GM10248 (cell line): ENCODE results near the gene PARP2.

Source experiments
- CTCF ChIA-PET: fragments of 300-600 bp; sonication (Branson Sonifier 250); formaldehyde crosslinking; extraction: SDS; loops from one replicate; lab custom pipeline; 2021; ENCODE audit warnings: antibody characterized with exemption; lab: Yijun Ruan, JAX
- POLR2A ChIA-PET: fragments of 350-650 bp; sonication (Branson Sonifier 250); formaldehyde crosslinking; extraction: SDS; loops from one replicate; lab custom pipeline; 2020; ENCODE audit warnings: antibody characterized with exemption; lab: Yijun Ruan, JAX
- DNase-seq: peaks from one replicate; pipeline ENCODE4 v3.0.0; 2012; ENCODE audit errors: extremely low spot score
- TF ChIP-seq, protein P1 (sequence below): IDR thresholded peaks from 2 replicates; pipeline ENCODE4 v1.5.1; 2012; ENCODE audit warnings: mild to moderate bottlenecking, low read depth; ENCODE audit errors: extremely low read depth, missing control alignments, control extremely low read depth

Gene PARP2

DNA sequence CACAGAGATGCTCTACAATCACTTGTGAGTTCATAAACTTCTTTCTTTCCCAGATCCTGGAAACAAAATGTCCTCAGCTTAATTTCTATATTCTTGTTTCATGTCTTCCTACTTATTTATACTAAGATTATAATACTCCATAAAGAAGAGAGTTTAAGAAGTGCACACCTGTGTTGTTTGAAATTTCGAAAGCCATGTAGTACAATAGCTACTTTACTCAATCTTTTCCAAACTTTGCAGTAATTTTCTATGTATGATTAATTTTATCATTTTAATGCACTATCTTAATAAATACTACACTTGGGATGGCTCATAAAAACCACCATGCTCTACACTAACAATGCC is 37.4 kb upstream of the PARP2 start:
- DNase-seq: no peak
- TF ChIP-seq, protein P1, sequence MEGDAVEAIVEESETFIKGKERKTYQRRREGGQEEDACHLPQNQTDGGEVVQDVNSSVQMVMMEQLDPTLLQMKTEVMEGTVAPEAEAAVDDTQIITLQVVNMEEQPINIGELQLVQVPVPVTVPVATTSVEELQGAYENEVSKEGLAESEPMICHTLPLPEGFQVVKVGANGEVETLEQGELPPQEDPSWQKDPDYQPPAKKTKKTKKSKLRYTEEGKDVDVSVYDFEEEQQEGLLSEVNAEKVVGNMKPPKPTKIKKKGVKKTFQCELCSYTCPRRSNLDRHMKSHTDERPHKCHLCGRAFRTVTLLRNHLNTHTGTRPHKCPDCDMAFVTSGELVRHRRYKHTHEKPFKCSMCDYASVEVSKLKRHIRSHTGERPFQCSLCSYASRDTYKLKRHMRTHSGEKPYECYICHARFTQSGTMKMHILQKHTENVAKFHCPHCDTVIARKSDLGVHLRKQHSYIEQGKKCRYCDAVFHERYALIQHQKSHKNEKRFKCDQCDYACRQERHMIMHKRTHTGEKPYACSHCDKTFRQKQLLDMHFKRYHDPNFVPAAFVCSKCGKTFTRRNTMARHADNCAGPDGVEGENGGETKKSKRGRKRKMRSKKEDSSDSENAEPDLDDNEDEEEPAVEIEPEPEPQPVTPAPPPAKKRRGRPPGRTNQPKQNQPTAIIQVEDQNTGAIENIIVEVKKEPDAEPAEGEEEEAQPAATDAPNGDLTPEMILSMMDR: no peak
- ChIA-PET POLR2A (no interaction called here), CTCF (interaction anchor here (0.6 to 2.7 kb wide), 9 partner anchors 10 to 304 kb away, joined by 3 to 13 read pairs (median 3); no protein-coding TSS in a partner anchor)

DNA sequence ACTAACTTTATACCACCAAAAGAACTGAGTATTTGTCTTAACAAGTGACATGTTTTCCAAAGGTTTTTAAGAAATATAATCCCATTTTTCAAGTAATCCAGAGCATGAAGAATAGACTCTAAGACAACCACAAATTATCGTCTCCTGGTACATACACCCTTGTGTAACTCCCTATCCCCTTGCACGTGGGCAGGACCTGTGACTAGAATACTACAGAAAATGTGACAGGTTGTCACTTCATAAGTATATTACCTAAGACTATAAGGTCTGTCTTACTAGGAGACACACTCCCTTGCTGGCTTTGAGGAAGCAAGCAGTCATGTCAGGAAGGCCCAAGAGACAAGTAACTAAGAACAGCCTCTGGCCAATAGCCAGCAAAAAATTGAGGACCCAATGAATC is 29.4 kb upstream of the PARP2 start:
- DNase-seq: no peak
- TF ChIP-seq, protein P1: no peak
- POLR2A ChIA-PET: no interaction called here
- CTCF ChIA-PET: interaction anchor here (1.2 kb wide), 1 partner anchor 14 kb away, joined by 3 read pairs; no protein-coding TSS in a partner anchor

DNA sequence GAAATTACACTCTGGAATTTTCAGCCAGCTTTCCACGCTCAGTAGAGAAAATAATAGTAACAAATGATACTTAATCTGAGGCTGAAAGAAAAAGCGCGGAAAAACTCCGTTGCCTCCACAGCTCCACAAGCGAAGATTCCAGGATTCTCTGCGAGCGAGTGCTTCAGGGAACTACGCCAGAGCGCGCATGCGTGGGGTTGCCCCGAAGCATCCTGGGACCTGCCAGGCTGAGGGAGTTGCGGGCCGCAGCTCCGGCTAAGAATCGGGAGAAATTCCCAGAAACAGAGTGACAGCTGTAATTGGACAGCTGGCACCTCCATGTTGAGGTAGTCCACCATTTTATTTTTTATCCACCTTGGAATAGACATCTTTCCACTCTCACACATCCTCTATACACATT is 25.7 kb upstream of the PARP2 start:
- DNase-seq: no peak
- ChIA-PET POLR2A (interaction anchor here (0.5 to 1.0 kb wide), 2 partner anchors 25 to 1130 kb away, joined by 5 read pairs; no protein-coding TSS in a partner anchor), CTCF (interaction anchor here (0.8 to 3.4 kb wide), 4 partner anchors 10 to 373 kb away, joined by 3 to 41 read pairs (median 5); partner anchors contain the start of gene PARP2)
- TF ChIP-seq, protein P1: no peak

DNA sequence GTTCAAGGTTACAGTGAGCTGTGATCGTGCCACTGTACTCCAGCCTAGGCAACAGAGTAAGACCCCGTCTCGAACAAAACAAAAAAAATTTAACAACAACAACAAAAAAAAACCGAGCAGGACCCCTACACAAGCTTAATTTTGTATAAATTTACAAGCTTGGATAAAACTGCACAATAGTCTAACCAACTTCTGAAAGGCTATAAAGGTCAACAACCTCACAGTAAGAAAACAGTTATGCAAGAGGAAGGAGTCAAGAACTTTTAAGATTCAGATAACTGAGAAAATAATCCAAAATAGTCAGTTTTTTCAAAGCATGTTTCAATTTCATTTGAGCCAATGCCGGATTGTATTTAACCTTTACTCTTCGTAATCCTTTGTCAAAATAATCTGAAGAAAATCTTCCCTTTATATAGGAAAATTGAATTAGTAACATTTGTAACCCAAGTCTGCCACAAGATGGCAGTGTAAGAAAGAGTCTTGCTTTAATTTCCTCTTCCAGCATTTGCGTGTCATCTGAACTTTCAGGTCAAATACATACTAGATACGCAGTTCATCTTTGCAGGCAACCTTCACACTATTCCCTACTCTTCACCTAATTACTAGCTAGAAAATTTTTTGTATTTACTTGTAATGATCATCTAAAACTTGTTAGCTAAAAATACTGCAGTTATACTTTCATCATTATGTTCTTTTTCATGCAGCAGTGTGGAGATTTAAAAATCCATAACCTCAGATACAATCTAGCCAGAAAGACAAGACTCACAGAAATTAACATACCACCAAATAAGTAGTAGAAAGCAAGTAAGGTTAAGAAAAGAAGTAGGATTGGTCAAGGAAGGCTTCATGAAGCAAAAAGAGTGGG is 16.2 kb upstream of the PARP2 start:
- POLR2A ChIA-PET: no interaction called here
- CTCF ChIA-PET: interaction anchor here (0.7 to 6.3 kb wide), 45 partner anchors 9 to 371 kb away, joined by 3 to 101 read pairs (median 4); partner anchors contain the start of genes PARP2, PIP4P1, PNP and RNASE4
- peak; percentile 60 for DNase-seq
- TF ChIP-seq, protein P1: peak; percentile 58

DNA sequence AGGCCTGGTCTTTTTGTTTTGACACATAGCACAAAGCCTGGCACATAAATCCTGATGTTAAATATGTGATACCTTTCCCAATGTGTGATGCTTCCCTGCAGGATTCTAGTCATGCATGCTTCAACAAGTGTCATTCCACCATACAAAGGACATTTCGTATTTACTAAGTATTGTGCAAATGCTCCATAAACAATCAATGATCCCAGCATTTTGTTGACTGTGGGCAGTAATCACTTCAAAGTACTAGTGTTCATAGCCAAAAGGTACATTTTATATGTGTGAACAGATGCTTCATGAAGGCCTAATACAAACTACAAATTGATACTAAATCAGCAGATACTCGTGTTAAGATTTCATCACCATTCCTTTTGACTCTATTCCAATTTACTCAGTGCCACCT is 14.7 kb upstream of the PARP2 start:
- no peak for DNase-seq
- POLR2A ChIA-PET: interaction anchor here (0.6 to 2.1 kb wide), 3 partner anchors 15 to 159 kb away, joined by 3 to 10 read pairs (median 5); partner anchors contain the start of gene PARP2
- TF ChIP-seq, protein P1: no peak
- CTCF ChIA-PET: interaction anchor here (0.7 to 6.3 kb wide), 16 partner anchors 11 to 529 kb away, joined by 3 to 101 read pairs (median 12); partner anchors contain the start of genes PARP2 and PIP4P1

DNA sequence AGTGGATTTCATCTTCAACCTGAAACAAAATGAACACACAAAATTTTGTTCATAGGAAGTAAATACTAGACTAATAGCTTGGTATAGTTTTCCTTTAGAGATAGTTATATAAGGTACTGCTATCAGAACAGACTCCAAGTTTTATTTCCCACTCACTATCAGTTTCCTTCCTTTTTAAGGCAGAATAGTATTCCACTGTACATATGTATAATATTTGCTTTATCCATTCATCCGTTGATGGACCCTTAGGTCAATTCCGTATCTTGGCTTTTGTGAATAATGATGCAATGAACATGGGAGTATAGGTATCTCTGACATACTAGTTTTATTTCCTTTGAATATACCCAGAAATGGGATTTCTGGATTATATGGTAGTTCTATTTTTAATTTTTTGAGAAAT is 14.1 kb upstream of the PARP2 start:
- no peak for DNase-seq
- CTCF ChIA-PET: interaction anchor here (0.7 to 6.3 kb wide), 10 partner anchors 10 to 528 kb away, joined by 3 to 101 read pairs (median 14); partner anchors contain the start of genes PARP2 and PIP4P1
- TF ChIP-seq, protein P1: no peak
- POLR2A ChIA-PET: interaction anchor here (0.6 to 2.1 kb wide), 3 partner anchors 14 to 159 kb away, joined by 3 to 10 read pairs (median 5); partner anchors contain the start of gene PARP2
